ENCODE data around the gene RARG.

RARG gene

DNA sequence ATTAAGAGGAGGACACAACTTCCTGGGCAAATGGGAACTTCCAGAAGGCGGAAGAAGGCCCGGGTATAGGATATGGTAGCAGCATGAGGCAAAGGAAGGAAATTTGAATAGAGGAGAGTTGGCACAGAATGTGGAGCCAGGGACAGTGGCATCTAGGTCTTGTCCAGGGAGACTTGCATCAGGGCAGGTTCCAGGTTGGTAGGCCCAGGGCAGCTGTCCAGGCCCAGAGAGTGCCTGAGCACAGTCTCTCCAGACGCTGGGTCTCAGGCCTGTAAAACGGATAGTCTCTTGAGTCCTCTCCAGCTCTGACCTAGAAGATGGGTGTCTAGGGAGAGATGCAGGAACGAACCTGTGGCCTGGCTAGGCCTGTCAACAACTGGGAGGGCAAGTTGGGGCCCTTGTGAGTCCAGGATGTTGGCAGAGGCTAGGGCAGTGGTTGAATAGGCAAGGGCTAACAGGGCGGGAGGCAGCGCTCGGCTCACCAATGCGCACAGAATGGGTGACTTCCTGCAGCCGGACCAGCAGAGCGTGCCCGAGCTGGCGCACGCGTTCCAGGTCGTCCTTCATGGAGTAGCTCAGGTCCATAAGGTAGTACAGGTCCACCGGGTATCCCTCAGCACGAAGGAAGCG, 34.9 kb downstream of the RARG start:
- Histone ChIP-seq H3K36me3 (ENCODE audit: control insufficient read depth, insufficient read depth, low read length) (no peaks in the 10 kb centered on the region), H3K4me1 (ENCODE audit: control insufficient read depth, insufficient read depth, low read length) (peaks cover 17% of the 10 kb centered on the region), H3K4me3 (ENCODE audit: low read length) (no peak overlapping the region), H3K9ac (ENCODE audit: low read length) (no peak overlapping the region), H3K9me3 (ENCODE audit: control insufficient read depth, low read length) (no peaks in the 10 kb centered on the region), H3K27me3 (ENCODE audit: control insufficient read depth, insufficient read depth, low read length) (peaks cover 7% of the 10 kb centered on the region)

GRCh38 chr12:53196486-53196885, 35.5 kb downstream of the RARG start:
- H3K36me3 ChIP-seq (ENCODE audit: control insufficient read depth, insufficient read depth, low read length): no peaks in the 10 kb centered on the region
- H3K9me3 ChIP-seq (ENCODE audit: control insufficient read depth, low read length): no peaks in the 10 kb centered on the region
- H3K27me3 ChIP-seq (ENCODE audit: control insufficient read depth, insufficient read depth, low read length): peaks cover 7% of the 10 kb centered on the region
- H3K4me3 ChIP-seq (ENCODE audit: low read length): no peak overlapping the region
- H3K4me1 ChIP-seq (ENCODE audit: control insufficient read depth, insufficient read depth, low read length): peaks cover 17% of the 10 kb centered on the region
- no peak overlapping the region for H3K9ac ChIP-seq (ENCODE audit: low read length)

- Histone ChIP-seq H3K9me3 (ENCODE audit: control insufficient read depth, low read length) (no peaks in the 10 kb centered on the region), H3K9ac (ENCODE audit: low read length) (no peak overlapping the region), H3K4me3 (ENCODE audit: low read length) (no peak overlapping the region), H3K27me3 (ENCODE audit: control insufficient read depth, insufficient read depth, low read length) (peaks cover 7% of the 10 kb centered on the region), H3K4me1 (ENCODE audit: control insufficient read depth, insufficient read depth, low read length) (peaks cover 17% of the 10 kb centered on the region), H3K36me3 (ENCODE audit: control insufficient read depth, insufficient read depth, low read length) (no peaks in the 10 kb centered on the region)
These were observed 36.2 kb downstream of the RARG start for GRCh38 chr12:53195516-53196420.

DNA sequence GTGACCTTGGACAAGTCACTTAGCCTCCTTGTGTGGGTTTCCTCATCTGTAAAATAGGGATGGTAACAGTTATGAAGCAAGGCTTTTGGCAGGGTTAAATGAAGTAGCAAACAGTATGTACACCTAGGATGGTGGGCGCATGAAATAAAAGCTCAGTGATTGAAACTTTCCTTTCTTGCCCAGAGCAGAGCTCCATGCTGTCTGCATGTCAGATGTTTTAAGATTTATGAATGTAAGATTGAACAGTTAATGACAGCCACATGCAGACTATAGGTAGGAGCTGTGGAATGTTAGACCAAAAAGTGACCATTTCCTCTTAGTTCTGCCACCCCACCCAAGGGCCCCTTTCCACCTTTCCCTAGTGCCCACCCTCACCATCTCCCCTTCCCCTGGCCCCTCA, 37.0 kb downstream of the RARG start:
- Histone ChIP-seq H3K9ac (ENCODE audit: low read length) (no peak overlapping the region), H3K9me3 (ENCODE audit: control insufficient read depth, low read length) (no peaks in the 10 kb centered on the region), H3K27me3 (ENCODE audit: control insufficient read depth, insufficient read depth, low read length) (peaks cover 7% of the 10 kb centered on the region), H3K4me3 (ENCODE audit: low read length) (no peak overlapping the region), H3K36me3 (ENCODE audit: control insufficient read depth, insufficient read depth, low read length) (no peaks in the 10 kb centered on the region), H3K4me1 (ENCODE audit: control insufficient read depth, insufficient read depth, low read length) (peaks cover 17% of the 10 kb centered on the region)

GRCh38 chr12:53193985-53194716, 37.9 kb downstream of the RARG start:
- Histone ChIP-seq H3K9me3 (ENCODE audit: control insufficient read depth, low read length) (no peaks in the 10 kb centered on the region), H3K36me3 (ENCODE audit: control insufficient read depth, insufficient read depth, low read length) (no peaks in the 10 kb centered on the region), H3K9ac (ENCODE audit: low read length) (no peak overlapping the region), H3K27me3 (ENCODE audit: control insufficient read depth, insufficient read depth, low read length) (peaks cover 7% of the 10 kb centered on the region), H3K4me3 (ENCODE audit: low read length) (no peak overlapping the region), H3K4me1 (ENCODE audit: control insufficient read depth, insufficient read depth, low read length) (peaks cover 17% of the 10 kb centered on the region)

DNA sequence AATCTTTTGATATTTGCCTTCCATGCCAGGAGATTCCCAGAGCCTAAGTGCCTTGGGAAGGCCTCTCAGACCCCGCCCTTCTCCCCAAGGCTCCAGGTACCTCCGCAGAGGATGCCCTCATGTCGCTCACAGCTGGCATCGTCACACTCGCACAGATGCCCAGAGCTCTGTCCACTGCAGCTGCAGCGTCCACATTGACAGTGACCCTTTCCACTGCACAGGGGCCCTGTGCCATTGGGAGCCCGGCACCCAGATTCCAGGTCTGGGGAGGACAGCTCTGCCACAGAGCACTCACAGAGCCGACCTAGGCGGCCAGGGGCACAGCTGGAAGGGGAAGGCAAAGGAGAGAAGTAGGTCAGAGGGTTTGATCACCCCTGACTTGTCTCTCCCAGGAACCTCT, 39.0 kb downstream of the RARG start:
- no peak overlapping the region for H3K9ac ChIP-seq (ENCODE audit: low read length)
- H3K9me3 ChIP-seq (ENCODE audit: control insufficient read depth, low read length): no peaks in the 10 kb centered on the region
- peaks cover 15% of the 10 kb centered on the region for H3K4me1 ChIP-seq (ENCODE audit: control insufficient read depth, insufficient read depth, low read length)
- H3K4me3 ChIP-seq (ENCODE audit: low read length): no peak overlapping the region
- H3K36me3 ChIP-seq (ENCODE audit: control insufficient read depth, insufficient read depth, low read length): no peaks in the 10 kb centered on the region
- H3K27me3 ChIP-seq (ENCODE audit: control insufficient read depth, insufficient read depth, low read length): peaks cover 1% of the 10 kb centered on the region

DNA sequence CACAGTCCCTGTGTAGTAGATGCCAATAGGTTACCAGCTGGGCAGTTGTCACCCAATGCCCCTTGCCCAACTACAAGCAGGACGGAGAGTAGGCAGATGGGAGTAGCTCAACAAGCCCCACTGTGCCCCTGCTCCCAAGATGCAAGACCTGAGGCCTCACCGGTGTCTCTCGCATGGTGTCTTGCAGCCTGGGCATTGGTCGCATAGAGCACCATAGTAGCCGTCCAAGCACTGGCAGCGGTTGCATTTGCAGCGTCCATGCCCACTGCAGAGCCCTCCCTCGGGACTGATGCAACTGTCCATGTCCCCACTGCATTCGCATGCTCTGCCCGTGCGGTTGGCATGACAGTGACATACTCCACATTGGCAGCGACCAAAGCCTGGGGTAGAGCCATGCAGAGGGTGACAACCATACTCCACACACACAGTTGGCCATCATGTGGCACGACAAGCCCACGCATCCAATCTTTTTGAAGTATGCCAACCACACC, 39.4 kb downstream of the RARG start:
- no peak overlapping the region for H3K9ac ChIP-seq (ENCODE audit: low read length)

GRCh38 chr12:53191885-53192530, 40.0 kb downstream of the RARG start:
- Histone ChIP-seq H3K27me3 (ENCODE audit: control insufficient read depth, insufficient read depth, low read length) (no peaks in the 10 kb centered on the region), H3K9me3 (ENCODE audit: control insufficient read depth, low read length) (no peaks in the 10 kb centered on the region), H3K36me3 (ENCODE audit: control insufficient read depth, insufficient read depth, low read length) (peaks cover 5% of the 10 kb centered on the region), H3K4me3 (ENCODE audit: low read length) (no peak overlapping the region), H3K9ac (ENCODE audit: low read length) (no peak overlapping the region), H3K4me1 (ENCODE audit: control insufficient read depth, insufficient read depth, low read length) (peaks cover 8% of the 10 kb centered on the region)

More for the DNA sequence above, 39.4 kb downstream of the RARG start:
- Histone ChIP-seq H3K27me3 (ENCODE audit: control insufficient read depth, insufficient read depth, low read length) (no peaks in the 10 kb centered on the region), H3K36me3 (ENCODE audit: control insufficient read depth, insufficient read depth, low read length) (no peaks in the 10 kb centered on the region), H3K4me3 (ENCODE audit: low read length) (no peak overlapping the region), H3K4me1 (ENCODE audit: control insufficient read depth, insufficient read depth, low read length) (peaks cover 11% of the 10 kb centered on the region), H3K9me3 (ENCODE audit: control insufficient read depth, low read length) (no peaks in the 10 kb centered on the region)

- Histone ChIP-seq H3K27me3 (ENCODE audit: control insufficient read depth, insufficient read depth, low read length) (no peaks in the 10 kb centered on the region), H3K36me3 (ENCODE audit: control insufficient read depth, insufficient read depth, low read length) (peaks cover 7% of the 10 kb centered on the region), H3K4me3 (ENCODE audit: low read length) (no peak overlapping the region), H3K9ac (ENCODE audit: low read length) (no peak overlapping the region), H3K4me1 (ENCODE audit: control insufficient read depth, insufficient read depth, low read length) (peaks cover 1% of the 10 kb centered on the region), H3K9me3 (ENCODE audit: control insufficient read depth, low read length) (no peaks in the 10 kb centered on the region)
These were observed 40.7 kb downstream of the RARG start for GRCh38 chr12:53191096-53191884.

GRCh38 chr12:53190108-53190729, 41.8 kb downstream of the RARG start:
- peaks cover 14% of the 10 kb centered on the region for H3K36me3 ChIP-seq (ENCODE audit: control insufficient read depth, insufficient read depth, low read length)
- no peaks in the 10 kb centered on the region for H3K9me3 ChIP-seq (ENCODE audit: control insufficient read depth, low read length)
- no peak overlapping the region for H3K9ac ChIP-seq (ENCODE audit: low read length)
- H3K27me3 ChIP-seq (ENCODE audit: control insufficient read depth, insufficient read depth, low read length): no peaks in the 10 kb centered on the region
- H3K4me1 ChIP-seq (ENCODE audit: control insufficient read depth, insufficient read depth, low read length): no peaks in the 10 kb centered on the region
- H3K4me3 ChIP-seq (ENCODE audit: low read length): no peak overlapping the region
